Stimulated activated CD8-positive, alpha-beta memory T cell treated with anti-CD3 and anti-CD28 coated beads, Interleukin-2, amount 100 ng/mL, for 48 hours (primary cell): Measurements from ENCODE around the gene RGS4.
"Not testable (repeated sequence)": the region's sequence is repeated elsewhere in the genome, so short reads cannot be mapped to it uniquely, and the experiment has no call there.

Experiments used
- DNase-seq, 2 donors: peaks; one replicate each; pipeline ENCODE4 v3.0.0-alpha.2; 2020; ENCODE audit warnings: low read depth in 2 of 2

Gene RGS4

GRCh38 chr1:163068716-163069115 lies 445 bp upstream of the RGS4 start:
- no peak for DNase-seq

GRCh38 chr1:163069655-163070277 lies 605 bp downstream of the RGS4 start:
- DNase-seq: no peak

- DNase-seq: peak; percentile 4 to 22
Observed at GRCh38 chr1:163071405-163072255, 2.5 kb downstream of the RGS4 start.

- no peak for DNase-seq
Observed at GRCh38 chr1:163072658-163073057, 3.5 kb downstream of the RGS4 start.

- no peak for DNase-seq
Observed at GRCh38 chr1:163074004-163074403, 4.8 kb downstream of the RGS4 start.

GRCh38 chr1:163074716-163075284 lies 5.6 kb downstream of the RGS4 start:
- DNase-seq: no peak

- DNase-seq: no peak
Observed at GRCh38 chr1:163076044-163076443, 6.9 kb downstream of the RGS4 start.

DNA sequence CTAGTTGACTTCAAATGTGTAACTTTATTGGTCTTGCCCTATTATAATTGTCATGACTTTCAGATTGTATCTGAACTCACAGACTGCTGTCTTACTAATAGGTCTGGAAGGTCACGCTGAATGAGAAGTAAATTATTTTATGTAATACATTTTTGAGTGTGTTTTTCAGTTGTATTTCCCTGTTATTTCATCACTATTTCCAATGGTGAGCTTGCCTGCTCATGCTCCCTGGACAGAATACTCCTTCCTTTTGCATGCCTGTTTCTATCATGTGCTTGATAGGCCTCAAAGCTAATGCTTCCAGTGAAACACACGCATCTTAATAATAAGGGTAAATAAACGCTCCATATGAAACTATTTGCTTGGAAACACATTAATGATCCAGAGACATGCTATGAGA lies 7.3 kb downstream of the RGS4 start:
- DNase-seq: no peak

GRCh38 chr1:163076981-163077761 lies 8.0 kb downstream of the RGS4 start:
- no peak for DNase-seq

DNA sequence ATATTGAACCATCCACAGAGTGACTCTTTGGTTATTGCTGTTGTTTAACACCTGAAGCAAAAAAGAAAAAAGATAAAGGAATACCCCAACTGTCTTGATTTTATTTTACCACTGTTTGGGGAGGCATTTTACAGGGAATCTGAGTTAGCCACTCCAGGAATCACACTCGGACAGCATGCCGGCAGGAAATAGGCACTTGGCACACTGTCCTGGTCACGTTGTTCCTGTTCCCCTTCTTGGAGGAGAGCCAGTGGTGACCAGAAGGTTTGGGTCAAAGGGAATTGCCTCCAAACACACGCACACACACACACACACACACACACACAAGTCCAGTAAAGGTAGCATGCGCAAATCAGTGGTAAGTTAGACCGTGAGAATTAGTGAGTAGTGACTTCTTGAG lies 13.8 kb downstream of the RGS4 start:
- no peak for DNase-seq

- DNase-seq: no peak
Observed at GRCh38 chr1:163083690-163084089, 14.5 kb downstream of the RGS4 start.

DNA sequence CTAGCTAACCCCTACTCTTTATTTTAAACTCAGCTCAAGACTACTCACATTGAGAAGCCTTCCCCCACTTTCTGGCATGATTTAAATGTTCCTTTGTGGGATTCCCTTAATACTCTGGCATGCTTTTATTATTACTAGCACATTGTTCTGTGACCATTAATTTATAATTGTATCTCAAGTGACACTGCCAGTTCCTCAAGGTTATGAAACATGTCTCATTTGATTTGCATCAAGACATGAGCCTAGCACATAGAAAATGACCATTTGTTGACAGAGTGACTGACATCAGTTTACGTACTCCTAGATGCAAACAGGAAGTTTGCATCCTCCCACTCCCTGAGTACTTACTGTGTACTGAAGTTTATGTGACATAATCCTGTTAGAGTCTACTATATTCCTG lies 15.2 kb downstream of the RGS4 start:
- DNase-seq: no peak

DNA sequence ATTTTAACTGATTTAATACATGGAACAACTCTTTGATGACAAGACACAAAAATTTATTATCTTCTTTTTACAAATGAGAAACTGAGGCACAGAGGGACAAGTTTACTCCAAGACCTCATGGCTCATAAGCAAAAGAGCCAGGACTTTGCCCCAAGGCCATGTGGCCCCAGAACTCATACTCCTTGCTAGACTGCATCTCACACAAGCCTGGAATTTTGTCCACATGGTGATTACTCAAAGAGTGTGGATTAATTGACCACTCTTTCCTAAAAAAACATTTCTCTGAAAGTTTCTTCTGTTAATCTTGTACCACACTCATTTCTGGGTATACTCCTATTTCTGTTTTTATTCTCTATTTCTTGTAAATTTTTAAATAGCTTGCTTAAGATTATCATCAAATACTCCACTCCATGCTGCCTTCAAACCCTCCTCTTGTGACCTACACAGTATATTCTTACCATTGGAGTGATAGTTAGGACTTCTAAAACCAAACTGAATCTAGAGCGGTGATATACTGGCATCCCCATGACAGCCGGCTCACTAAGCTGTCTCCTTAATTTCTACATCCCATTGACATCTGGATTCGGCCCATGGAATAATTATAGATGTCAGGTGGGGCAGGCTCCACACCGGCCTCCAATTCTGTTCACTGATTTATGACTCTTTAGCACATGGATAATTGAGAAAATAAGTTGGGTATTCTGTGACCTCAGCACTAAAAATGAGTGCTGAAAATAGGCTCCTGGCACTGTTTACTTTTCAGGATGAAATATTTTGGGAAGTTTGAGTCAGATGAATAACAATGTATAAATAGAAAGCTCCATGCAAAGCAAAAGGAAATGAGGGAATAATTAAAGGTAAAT lies 16.1 kb downstream of the RGS4 start:
- DNase-seq: no peak

- no peak for DNase-seq
Observed at GRCh38 chr1:163085904-163086268, 16.7 kb downstream of the RGS4 start.

DNA sequence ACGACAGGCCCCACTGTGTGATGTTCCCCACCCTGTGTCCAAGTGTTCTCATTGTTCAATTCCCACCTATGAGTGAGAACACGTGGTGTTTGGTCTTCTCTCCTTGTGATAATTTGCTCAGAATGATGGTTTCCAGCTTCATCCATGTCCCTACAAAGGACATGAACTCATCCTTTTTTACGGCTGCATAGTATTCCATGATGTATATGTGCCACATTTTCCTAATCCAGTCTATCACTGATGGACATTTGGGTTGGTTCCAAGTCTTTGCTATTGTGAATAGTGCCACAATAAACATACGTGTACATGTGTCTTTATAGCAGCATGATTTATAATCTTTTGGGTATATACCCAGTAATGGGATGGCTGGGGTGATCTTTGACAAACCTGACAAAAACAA lies 20.0 kb downstream of the RGS4 start:
- not testable (repeated sequence) for DNase-seq

DNA sequence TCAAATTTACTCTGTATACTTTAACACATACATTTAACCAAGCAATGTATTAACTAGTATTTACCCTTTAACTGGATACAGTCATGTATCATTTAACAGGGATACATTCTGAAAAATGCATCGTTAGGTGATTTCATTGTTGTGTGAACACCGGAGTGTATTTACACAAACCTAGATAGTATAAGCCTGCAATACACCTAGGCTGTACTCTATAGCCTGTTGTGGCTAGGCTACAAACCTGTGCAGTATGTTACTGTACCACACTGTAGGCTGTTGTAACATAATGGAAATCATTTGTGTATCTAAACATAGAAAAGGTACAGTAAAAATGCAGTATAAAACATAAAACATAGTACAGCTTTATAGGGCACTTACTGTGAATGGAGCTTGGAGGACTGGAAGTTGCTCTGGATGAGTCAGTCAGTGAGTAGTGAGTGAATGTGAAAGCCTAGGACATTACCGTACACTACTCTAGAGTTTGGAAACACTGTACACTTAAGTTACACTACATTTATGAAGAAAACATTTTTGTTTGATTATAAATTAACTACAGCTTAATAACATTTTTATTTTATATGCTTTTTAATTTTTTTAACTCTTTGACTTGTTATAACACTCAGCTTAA lies 21.3 kb downstream of the RGS4 start:
- no peak for DNase-seq

DNA sequence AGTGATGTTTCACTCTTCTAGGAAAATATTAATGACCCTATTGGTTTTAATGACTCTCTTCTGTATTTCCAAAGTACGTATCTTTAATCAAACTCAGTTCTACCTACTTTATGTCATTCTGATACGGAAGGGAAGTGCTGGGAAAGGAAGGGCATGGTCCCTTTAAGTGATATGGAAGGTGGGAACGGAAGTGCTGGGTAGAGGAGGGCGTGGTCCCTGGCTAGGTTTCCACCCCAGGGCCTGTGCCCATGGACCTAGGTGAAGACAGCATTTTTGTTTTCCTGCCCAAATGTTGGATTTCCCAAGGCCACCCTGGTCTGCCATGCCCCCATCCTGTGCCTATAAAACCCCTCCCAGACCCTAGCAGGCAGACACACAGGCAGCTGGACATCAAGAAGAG lies 24.0 kb downstream of the RGS4 start:
- no peak for DNase-seq

GRCh38 chr1:163093579-163093978 lies 24.4 kb downstream of the RGS4 start:
- DNase-seq: no peak

DNA sequence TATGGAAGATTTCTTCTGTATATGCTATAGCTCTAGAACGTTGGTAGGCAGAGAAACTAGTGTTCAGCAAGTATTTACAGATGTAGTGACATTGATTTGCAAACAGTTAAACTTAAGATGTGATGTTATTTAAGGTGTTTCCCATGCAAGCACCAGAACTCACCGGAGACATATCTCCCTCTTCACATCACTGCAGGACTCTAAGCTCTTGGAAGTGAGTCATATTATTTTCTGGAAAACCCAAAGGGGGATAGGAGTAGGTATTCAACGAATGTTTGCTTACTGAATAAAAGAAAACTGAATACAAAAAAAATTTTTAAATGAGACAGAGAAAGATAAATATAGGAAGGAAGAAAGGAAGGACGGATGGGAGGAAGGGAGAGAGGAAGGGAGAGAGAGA lies 25.0 kb downstream of the RGS4 start:
- DNase-seq: no peak

- DNase-seq: no peak
Observed at GRCh38 chr1:163094589-163094988, 25.4 kb downstream of the RGS4 start.

- no peak for DNase-seq
Observed at GRCh38 chr1:163095213-163095612, 26.1 kb downstream of the RGS4 start.
